H9 (cell line): ENCODE data around the gene COG8. TPM values are rescaled to one million over a fixed set of nuclear protein-coding genes. Genes with fewer than 3 reads are reported as not detected.

Source experiments
- DNase-seq: peaks from one replicate; pipeline ENCODE4 v3.0.0-alpha.2; 2017
- H2AFZ ChIP-seq: one replicate; pipeline ENCODE4 v1.6.1; 2013; ENCODE audit warnings: mild to moderate bottlenecking, low read length, control low read depth, moderate library complexity
- H2AK5ac ChIP-seq: 2 replicates; pipeline ENCODE4 v1.6.1; 2013; ENCODE audit warnings: low read length, control low read depth, mixed read lengths; ENCODE audit not compliant: insufficient read length
- H2BK120ac ChIP-seq: one replicate; pipeline ENCODE4 v1.6.1; 2013; ENCODE audit warnings: low read depth, mild to moderate bottlenecking, low read length, control low read depth, inconsistent platforms; ENCODE audit not compliant: poor library complexity, severe bottlenecking
- H2BK12ac ChIP-seq: 2 replicates; pipeline ENCODE4 v1.6.1; 2013; ENCODE audit warnings: low read length, control low read depth, mixed read lengths, low read depth; ENCODE audit not compliant: insufficient read length
- H2BK15ac ChIP-seq: 2 replicates; pipeline ENCODE4 v1.6.1; 2013; ENCODE audit warnings: low read depth, low read length, control low read depth
- H2BK20ac ChIP-seq: one replicate; pipeline ENCODE4 v1.6.1; 2013; ENCODE audit warnings: low read depth, mild to moderate bottlenecking, low read length, control low read depth, inconsistent platforms; ENCODE audit not compliant: poor library complexity, severe bottlenecking
- H2BK5ac ChIP-seq: 2 replicates; pipeline ENCODE4 v1.6.1; 2013; ENCODE audit warnings: low read length, control low read depth, mixed read lengths; ENCODE audit not compliant: insufficient read length
- H3K14ac ChIP-seq: 2 replicates; pipeline ENCODE4 v1.6.1; 2013; ENCODE audit warnings: low read length, control low read depth; ENCODE audit not compliant: insufficient read depth
- H3K18ac ChIP-seq: 2 replicates; pipeline ENCODE4 v1.6.1; 2013; ENCODE audit warnings: low read depth, mild to moderate bottlenecking, mixed read lengths, low read length, control low read depth; ENCODE audit not compliant: insufficient read length
- H3K23ac ChIP-seq: 2 replicates; pipeline ENCODE4 v1.6.1; 2013; ENCODE audit warnings: low read length, control low read depth, mixed read lengths, low read depth; ENCODE audit not compliant: insufficient read length
- H3K23me2 ChIP-seq: 2 replicates; pipeline ENCODE4 v1.6.1; 2013; ENCODE audit warnings: low read depth, mild to moderate bottlenecking, mixed read lengths, low read length, control low read depth; ENCODE audit not compliant: insufficient read length, poor library complexity, severe bottlenecking
- H3K27ac ChIP-seq: 2 replicates; pipeline ENCODE4 v1.5.1; 2013; ENCODE audit warnings: low read length, control low read depth, mixed read lengths, low read depth; ENCODE audit not compliant: insufficient read length
- H3K27me3 ChIP-seq: 2 replicates; pipeline ENCODE4 v1.6.1; 2013; ENCODE audit warnings: low read length, control low read depth, inconsistent platforms; ENCODE audit not compliant: insufficient read depth
- H3K4ac ChIP-seq: 2 replicates; pipeline ENCODE4 v1.6.1; 2013; ENCODE audit warnings: low read depth, mild to moderate bottlenecking, control low read depth, inconsistent platforms, low read length, moderate library complexity
- H3K4me1 ChIP-seq: 2 replicates; pipeline ENCODE4 v1.6.1; 2013; ENCODE audit warnings: low read length, control low read depth, inconsistent platforms; ENCODE audit not compliant: insufficient read depth
- H3K4me2 ChIP-seq: 2 replicates; pipeline ENCODE4 v1.6.1; 2013; ENCODE audit warnings: low read length, control low read depth, mixed read lengths; ENCODE audit not compliant: insufficient read length, insufficient read depth
- H3K56ac ChIP-seq: 2 replicates; pipeline ENCODE4 v1.6.1; 2013; ENCODE audit warnings: low read depth, mild to moderate bottlenecking, mixed read lengths, low read length, control low read depth; ENCODE audit not compliant: insufficient read length
- H3K79me1 ChIP-seq: 2 replicates; pipeline ENCODE4 v1.6.1; 2013; ENCODE audit warnings: low read depth, mild to moderate bottlenecking, moderate library complexity, low read length, control low read depth, inconsistent platforms; ENCODE audit not compliant: insufficient read depth, poor library complexity, severe bottlenecking
- H3K79me2 ChIP-seq: 2 replicates; pipeline ENCODE4 v1.6.1; 2013; ENCODE audit warnings: low read length, control low read depth, inconsistent platforms; ENCODE audit not compliant: insufficient read depth
- H3K9ac ChIP-seq: 2 replicates; pipeline ENCODE4 v1.6.1; 2013; ENCODE audit warnings: low read length, control low read depth, mixed read lengths; ENCODE audit not compliant: insufficient read length; ENCODE audit errors: extremely low read depth
- H3K9me3 ChIP-seq: one replicate; pipeline ENCODE4 v1.6.1; 2013; ENCODE audit warnings: low read depth, low read length, inconsistent platforms; ENCODE audit not compliant: control insufficient read depth
- H3T11ph ChIP-seq: one replicate; pipeline ENCODE4 v1.6.1; 2013; ENCODE audit warnings: mild to moderate bottlenecking, low read length, control low read depth, inconsistent platforms
- H4K20me1 ChIP-seq: one replicate; pipeline ENCODE4 v1.6.1; 2013; ENCODE audit not compliant: control insufficient read depth, insufficient read length, insufficient read depth
- H4K5ac ChIP-seq: 2 replicates; pipeline ENCODE4 v1.6.1; 2013; ENCODE audit warnings: low read depth, mild to moderate bottlenecking, mixed read lengths, low read length, control low read depth; ENCODE audit not compliant: insufficient read length
- H4K8ac ChIP-seq: replicated peaks from 2 replicates; pipeline ENCODE4 v1.6.1; 2013; ENCODE audit warnings: low read length, control low read depth, mixed read lengths, low read depth; ENCODE audit not compliant: insufficient read length
- H4K91ac ChIP-seq: 2 replicates; pipeline ENCODE4 v1.6.1; 2013; ENCODE audit warnings: low read depth, mild to moderate bottlenecking, moderate library complexity, mixed read lengths, low read length, control low read depth; ENCODE audit not compliant: insufficient read length
- H3K27ac Mint-ChIP-seq, 3 experiments: 2 replicates in 2 of 3; 3 replicates in 1 of 3; pipeline ENCODE4 v1.8.0; 2020 to 2021; ENCODE audit warnings: mixed read lengths in 3 of 3, mild to moderate bottlenecking in 1 of 3, moderate library complexity in 1 of 3
- H3K27me3 Mint-ChIP-seq: 2 replicates; pipeline ENCODE4 v1.8.0; 2021; ENCODE audit warnings: low read depth, mild to moderate bottlenecking, moderate library complexity, mixed read lengths
- H3K36me3 Mint-ChIP-seq, 3 experiments: 2 replicates in 2 of 3; 3 replicates in 1 of 3; pipeline ENCODE4 v1.8.0; 2020 to 2021; ENCODE audit warnings: low read depth in 3 of 3, mixed read lengths in 3 of 3; ENCODE audit not compliant: insufficient read depth in 1 of 3
- H3K4me1 Mint-ChIP-seq, 2 experiments: 2 replicates each; pipeline ENCODE4 v1.8.0; 2020; ENCODE audit warnings: mixed read lengths in 2 of 2
- H3K4me3 Mint-ChIP-seq, 2 experiments: 2 replicates in 1 of 2; 3 replicates in 1 of 2; pipeline ENCODE4 v1.8.0; 2020 to 2021; ENCODE audit warnings: mild to moderate bottlenecking in 2 of 2, mixed read lengths in 2 of 2, moderate library complexity in 1 of 2
- H3K9me3 Mint-ChIP-seq, 2 experiments: 2 replicates in 1 of 2; 3 replicates in 1 of 2; pipeline ENCODE4 v1.8.0; 2020; ENCODE audit warnings: mild to moderate bottlenecking in 2 of 2, mixed read lengths in 2 of 2, moderate library complexity in 1 of 2
- CTCF ChIP-seq: fragments of 200-600 bp; sonication (generic); conservative IDR thresholded peaks from 3 replicates; pipeline ENCODE4 v1.8.0; 2021; ENCODE audit warnings: antibody characterized with exemption, mild to moderate bottlenecking
- WGBS: extraction: QIAGEN DNeasy Blood & Tissue Kit; methylation state at CpG from one replicate; pipeline ENCODE4 v1.1.7; 2013; ENCODE audit warnings: missing lambda C conversion rate, low lambda C conversion rate, mixed read lengths; ENCODE audit not compliant: insufficient read length; ENCODE audit errors: extremely low coverage; 5-methylcytosine and 5-hydroxymethylcytosine counted together
- total RNA-seq: library from RNA; stranded (reverse); gene quantifications from 2 replicates; pipeline ENCODE4 v1.2.1, GENCODE V29; 2021

COG8 gene
- total RNA-seq, 1 experiment from 2014 or later, result 52.3 TPM

DNA sequence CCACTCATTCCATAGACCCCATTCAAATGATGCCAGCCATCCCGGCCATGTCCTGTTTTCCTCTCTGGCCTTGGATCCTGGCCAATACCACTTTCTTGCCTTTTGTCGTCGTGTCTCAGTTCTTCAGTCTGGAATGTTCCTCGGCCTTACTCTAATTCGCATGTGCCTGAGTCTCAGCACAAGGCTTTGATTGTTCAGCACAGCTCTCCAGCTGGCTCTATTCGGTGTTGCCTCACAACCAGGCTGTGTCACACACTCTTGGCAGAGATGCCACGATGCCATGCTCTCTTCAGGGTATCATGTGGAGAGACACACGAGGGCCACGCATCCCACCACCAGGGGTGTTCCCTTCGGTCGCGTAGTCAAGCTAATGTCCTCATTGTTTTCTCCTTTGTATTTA is 30.0 kb downstream of the COG8 start:
- TF ChIP-seq CTCF, result no peak
- Histone ChIP-seq H3K4me2 (no peak overlapping the region), H3K4ac (no peak overlapping the region), H4K8ac (no peak overlapping the region), H2BK20ac (no peak overlapping the region), H2AK5ac (no peak overlapping the region), H3K79me1 (peaks cover 3% of the 10 kb centered on the region), H3K14ac (no peak overlapping the region), H3T11ph (no peak overlapping the region), H2BK120ac (no peak overlapping the region), H4K20me1 (no peaks in the 10 kb centered on the region), H3K79me2 (peaks cover 3% of the 10 kb centered on the region; the same call in 1 of the 2 replicates), H4K5ac (no peak overlapping the region), H4K91ac (no peak overlapping the region), H2AFZ (no peak overlapping the region), H3K23ac (no peak overlapping the region), H2BK15ac (no peak overlapping the region), H2BK5ac (no peak overlapping the region), H3K56ac (no peak overlapping the region), H3K9ac (no peak overlapping the region), H3K9me3 (no peaks in the 10 kb centered on the region), H3K4me1 (peaks cover 2% of the 10 kb centered on the region; the same call in 1 of the 2 replicates), H3K18ac (no peak overlapping the region), H2BK12ac (no peak overlapping the region), H3K27ac (no peak overlapping the region), H3K27me3 (no peaks in the 10 kb centered on the region), H3K23me2 (peaks cover 6% of the 10 kb centered on the region)
- H3K4me1 Mint-ChIP-seq, result peaks cover 7 to 10% of the 10 kb centered on the region in 2 experiments
- peaks cover 7 to 14% (median 10%) of the 10 kb centered on the region in 3 experiments; a peak in 5 of 7 replicates for H3K36me3 Mint-ChIP-seq
- no peak for DNase-seq
- H3K27ac Mint-ChIP-seq, result peak overlapping the region in 1 of 3 experiments; percentile 29; a peak in 2 of 7 replicates
- no peaks in the 10 kb centered on the region; a peak in 2 of 5 replicates for H3K9me3 Mint-ChIP-seq
- WGBS, result no CpG with 5 or more reads among the region's 12 CpGs
- H3K27me3 Mint-ChIP-seq, result no peaks in the 10 kb centered on the region; the same call in 1 of the 2 replicates
- H3K4me3 Mint-ChIP-seq, result no peak overlapping the region
